ENCODE results near the gene CYTH3. TPM values are rescaled to one million over a fixed set of nuclear protein-coding genes. Genes with fewer than 3 reads are reported as not detected.

CYTH3 gene
- total RNA-seq, 1 experiment from 2014 or later = 16.7 TPM

GRCh38 chr7:6147627-6148026 is 124.8 kb downstream of the CYTH3 start:
- H3K4me2 ChIP-seq (ENCODE audit: low read length) = no peak overlapping the region
- ATAC-seq (no peak), DNase-seq (ENCODE audit: low read depth, low spot score) (no peak)
- CTCF ChIA-PET = no interaction called here
- POLR2A ChIA-PET = no interaction called here
- H4K20me1 ChIP-seq (ENCODE audit: insufficient read depth) = no peaks in the 10 kb centered on the region
- no TSS peak for BruUV-seq (replicated peaks)
- H3K27me3 ChIP-seq (ENCODE audit: insufficient read depth, low read length) = no peaks in the 10 kb centered on the region
- no peak overlapping the region for H2AFZ ChIP-seq (ENCODE audit: low read depth, low read length, poor library complexity, severe bottlenecking)
- H3K4me3 ChIP-seq (replicated peaks in 1 of 2; ENCODE audit: low read depth in 1 of 2, low read length in 2 of 2) = no peak overlapping the region
- no peaks in the 10 kb centered on the region for H3K4me1 ChIP-seq (ENCODE audit: control insufficient read depth in 1 of 2, insufficient read depth in 2 of 2, low read length in 2 of 2)
- intact Hi-C loops (cut with micrococcal nuclease) = no loop called here
- RAD21 ChIA-PET (ENCODE audit: low non-redundant PET in 1 of 2, low total read pairs in 2 of 2, uncharacterized antibody in 2 of 2, unreplicated experiment in 2 of 2) = no interaction called here
- no peak overlapping the region for H3K27ac ChIP-seq (ENCODE audit: low read depth, low read length)
- no peaks in the 10 kb centered on the region for H3K79me2 ChIP-seq (ENCODE audit: insufficient read depth, low read length)
- H3K9me2 ChIP-seq (ENCODE audit: insufficient read depth) = no peaks in the 10 kb centered on the region
- TF ChIP-seq FOSL1 (IDR thresholded peaks at IDR 0.05; ENCODE audit: low read depth) (no peak), ZNF274 (IDR thresholded peaks at IDR 0.05; ENCODE audit: low read depth, low read length) (no peak), EGR1 (IDR thresholded peaks at IDR 0.05; ENCODE audit: low read depth) (no peak), SIN3A (IDR thresholded peaks at IDR 0.05; ENCODE audit: low read depth) (no peak), CTCF (IDR thresholded peaks at IDR 0.05 in 2 of 3, conservative IDR thresholded peaks at IDR 0.05 in 1 of 3; ENCODE audit: borderline replicate concordance in 1 of 3, insufficient read depth in 1 of 3, low read depth in 2 of 3, low read length in 2 of 3) (no peak), TCF7L2 (IDR thresholded peaks at IDR 0.05; ENCODE audit: borderline replicate concordance, extremely low read depth, insufficient read depth, insufficient read length) (no peak), POLR2A (IDR thresholded peaks at IDR 0.05; ENCODE audit: borderline replicate concordance, extremely low read depth, insufficient read depth, insufficient read length) (no peak), JUND (IDR thresholded peaks at IDR 0.05) (no peak), MAX (IDR thresholded peaks at IDR 0.05) (no peak), SRF (IDR thresholded peaks at IDR 0.05; ENCODE audit: low read depth) (no peak), CEBPB (IDR thresholded peaks at IDR 0.05; ENCODE audit: low read depth) (no peak), YY1 (IDR thresholded peaks at IDR 0.05; ENCODE audit: extremely low read depth, insufficient replicate concordance, low read depth, low read length) (no peak), EZH2phosphoT487 (IDR thresholded peaks at IDR 0.05; ENCODE audit: borderline replicate concordance) (no peak), POLR2AphosphoS5 (IDR thresholded peaks at IDR 0.05; ENCODE audit: low read depth, low read length) (no peak), ELF1 (IDR thresholded peaks at IDR 0.05; ENCODE audit: borderline replicate concordance, low read depth) (no peak), REST (IDR thresholded peaks at IDR 0.05; ENCODE audit: low read depth) (no peak), ZFX (IDR thresholded peaks at IDR 0.05) (no peak), ATF3 (IDR thresholded peaks at IDR 0.05) (no peak), CBX3 (IDR thresholded peaks at IDR 0.05; ENCODE audit: low read depth) (no peak), RAD21 (IDR thresholded peaks at IDR 0.05; ENCODE audit: low read depth) (no peak)
- no peaks in the 10 kb centered on the region for H3K9me3 ChIP-seq (ENCODE audit: control insufficient read depth in 1 of 2, insufficient read depth in 1 of 2, low read depth in 1 of 2, low read length in 2 of 2)
- H3K36me3 ChIP-seq (ENCODE audit: control insufficient read depth in 1 of 2, insufficient read depth in 2 of 2, low read length in 2 of 2) = peaks cover 31 to 55% of the 10 kb centered on the region in 2 experiments
- H3K9ac ChIP-seq (ENCODE audit: low read length) = no peak overlapping the region
